ENCODE data around the gene RALGAPB.

The RALGAPB gene

GRCh38 chr20:38534756-38535155, 62.1 kb downstream of the RALGAPB start:
- no peak for TF ChIP-seq CTCF (IDR thresholded peaks at IDR 0.05)
- H3K36me3 ChIP-seq, result peaks cover 89% of the 10 kb centered on the region
- H3K4me3 ChIP-seq (ENCODE audit: low read depth in 1 of 2, low read length in 1 of 2), result no peak overlapping the region
- H3K27ac ChIP-seq, result no peak overlapping the region
- H3K9me3 ChIP-seq, result no peaks in the 10 kb centered on the region
- H3K4me1 ChIP-seq (ENCODE audit: control insufficient read depth in 1 of 2, insufficient read depth in 1 of 2, low read depth in 1 of 2, low read length in 1 of 2), result no peaks in the 10 kb centered on the region
- no peaks in the 10 kb centered on the region for H3K27me3 ChIP-seq

GRCh38 chr20:38536310-38536709, 63.7 kb downstream of the RALGAPB start:
- Histone ChIP-seq H3K27ac (no peak overlapping the region), H3K4me1 (ENCODE audit: control insufficient read depth in 1 of 2, insufficient read depth in 1 of 2, low read depth in 1 of 2, low read length in 1 of 2) (no peaks in the 10 kb centered on the region), H3K36me3 (peaks cover 95% of the 10 kb centered on the region), H3K27me3 (no peaks in the 10 kb centered on the region), H3K4me3 (ENCODE audit: low read depth in 1 of 2, low read length in 1 of 2) (no peak overlapping the region), H3K9me3 (no peaks in the 10 kb centered on the region)
- no peak for TF ChIP-seq CTCF (IDR thresholded peaks at IDR 0.05)

GRCh38 chr20:38537176-38537575, 64.5 kb downstream of the RALGAPB start:
- Histone ChIP-seq H3K4me3 (ENCODE audit: low read depth in 1 of 2, low read length in 1 of 2) (no peak overlapping the region), H3K9me3 (no peaks in the 10 kb centered on the region), H3K27me3 (no peaks in the 10 kb centered on the region), H3K27ac (no peak overlapping the region), H3K36me3 (peaks cover 95% of the 10 kb centered on the region), H3K4me1 (ENCODE audit: control insufficient read depth in 1 of 2, insufficient read depth in 1 of 2, low read depth in 1 of 2, low read length in 1 of 2) (no peaks in the 10 kb centered on the region)
- no peak for TF ChIP-seq CTCF (IDR thresholded peaks at IDR 0.05)

- H3K4me3 ChIP-seq (ENCODE audit: low read depth in 1 of 2, low read length in 1 of 2), result no peak overlapping the region
- H3K36me3 ChIP-seq, result peaks cover 95% of the 10 kb centered on the region
- H3K9me3 ChIP-seq, result no peaks in the 10 kb centered on the region
- no peak for TF ChIP-seq CTCF (IDR thresholded peaks at IDR 0.05)
- no peaks in the 10 kb centered on the region for H3K4me1 ChIP-seq (ENCODE audit: control insufficient read depth in 1 of 2, insufficient read depth in 1 of 2, low read depth in 1 of 2, low read length in 1 of 2)
- H3K27ac ChIP-seq, result no peak overlapping the region
- H3K27me3 ChIP-seq, result no peaks in the 10 kb centered on the region
Observed at GRCh38 chr20:38538789-38539188, 66.1 kb downstream of the RALGAPB start.

GRCh38 chr20:38543014-38543906, 70.6 kb downstream of the RALGAPB start:
- H3K27ac ChIP-seq, result no peak overlapping the region
- no peak overlapping the region for H3K4me3 ChIP-seq (ENCODE audit: low read depth in 1 of 2, low read length in 1 of 2)
- no peaks in the 10 kb centered on the region for H3K4me1 ChIP-seq (ENCODE audit: control insufficient read depth in 1 of 2, insufficient read depth in 1 of 2, low read depth in 1 of 2, low read length in 1 of 2)
- H3K27me3 ChIP-seq, result no peaks in the 10 kb centered on the region
- TF ChIP-seq CTCF (IDR thresholded peaks at IDR 0.05), result no peak
- H3K9me3 ChIP-seq, result no peaks in the 10 kb centered on the region
- peaks cover 98% of the 10 kb centered on the region for H3K36me3 ChIP-seq

Data from neutrophil (primary cell).